Measurements from ENCODE around the gene HSF2.

HSF2 gene

GRCh38 chr6:122399348-122400120 lies at the start of gene HSF2:
HSF2 (plus strand) TSS chr6:122399652; CDS start chr6:122399738, 86 bp downstream.
- peak; percentile 97 for DNase-seq

GRCh38 chr6:122352981-122353664 lies 46.3 kb upstream of the HSF2 start:
- no peak for DNase-seq

GRCh38 chr6:122360809-122361208 lies 38.6 kb upstream of the HSF2 start:
- no peak for DNase-seq

GRCh38 chr6:122361314-122361979 lies 38.0 kb upstream of the HSF2 start:
- no peak for DNase-seq

- no peak for DNase-seq
These were observed 35.5 kb upstream of the HSF2 start for GRCh38 chr6:122363769-122364483.

- DNase-seq, result no peak
These were observed 33.6 kb upstream of the HSF2 start for GRCh38 chr6:122365775-122366403.

GRCh38 chr6:122367171-122367570 lies 32.3 kb upstream of the HSF2 start:
- DNase-seq, result no peak

- DNase-seq, result no peak
These were observed 29.9 kb upstream of the HSF2 start for GRCh38 chr6:122369536-122369935.

GRCh38 chr6:122372647-122373046 lies 26.8 kb upstream of the HSF2 start:
- no peak for DNase-seq

- no peak for DNase-seq
These were observed 25.1 kb upstream of the HSF2 start for GRCh38 chr6:122374307-122374706.

GRCh38 chr6:122376246-122376645 lies 23.2 kb upstream of the HSF2 start:
- no peak for DNase-seq

GRCh38 chr6:122381494-122382265 lies 17.8 kb upstream of the HSF2 start:
- peak; percentile 67 to 76 for DNase-seq

- DNase-seq, result no peak
These were observed 13.4 kb upstream of the HSF2 start for GRCh38 chr6:122385857-122386612.

GRCh38 chr6:122388945-122389344 lies 10.5 kb upstream of the HSF2 start:
- no peak for DNase-seq

- no peak for DNase-seq
These were observed 9.6 kb upstream of the HSF2 start for GRCh38 chr6:122389704-122390372.

GRCh38 chr6:122392564-122393350 lies 6.7 kb upstream of the HSF2 start:
- no peak for DNase-seq

- no peak for DNase-seq
These were observed 6.0 kb upstream of the HSF2 start for GRCh38 chr6:122393351-122393896.

GRCh38 chr6:122394016-122394415 lies 5.4 kb upstream of the HSF2 start:
- DNase-seq, result no peak

- DNase-seq, result no peak
These were observed 451 bp upstream of the HSF2 start for GRCh38 chr6:122399055-122399347.

- no peak for DNase-seq
These were observed 634 bp downstream of the HSF2 start for GRCh38 chr6:122400121-122400450.

All from CD4-positive, alpha-beta T cell treated with Interleukin-4 for 1 hour (primary cell).